ENCODE measurements around the gene SSBP2.
A peak's percentile ranks its signal among the peaks of the same experiment; 100 is the strongest.

Gene SSBP2

DNA sequence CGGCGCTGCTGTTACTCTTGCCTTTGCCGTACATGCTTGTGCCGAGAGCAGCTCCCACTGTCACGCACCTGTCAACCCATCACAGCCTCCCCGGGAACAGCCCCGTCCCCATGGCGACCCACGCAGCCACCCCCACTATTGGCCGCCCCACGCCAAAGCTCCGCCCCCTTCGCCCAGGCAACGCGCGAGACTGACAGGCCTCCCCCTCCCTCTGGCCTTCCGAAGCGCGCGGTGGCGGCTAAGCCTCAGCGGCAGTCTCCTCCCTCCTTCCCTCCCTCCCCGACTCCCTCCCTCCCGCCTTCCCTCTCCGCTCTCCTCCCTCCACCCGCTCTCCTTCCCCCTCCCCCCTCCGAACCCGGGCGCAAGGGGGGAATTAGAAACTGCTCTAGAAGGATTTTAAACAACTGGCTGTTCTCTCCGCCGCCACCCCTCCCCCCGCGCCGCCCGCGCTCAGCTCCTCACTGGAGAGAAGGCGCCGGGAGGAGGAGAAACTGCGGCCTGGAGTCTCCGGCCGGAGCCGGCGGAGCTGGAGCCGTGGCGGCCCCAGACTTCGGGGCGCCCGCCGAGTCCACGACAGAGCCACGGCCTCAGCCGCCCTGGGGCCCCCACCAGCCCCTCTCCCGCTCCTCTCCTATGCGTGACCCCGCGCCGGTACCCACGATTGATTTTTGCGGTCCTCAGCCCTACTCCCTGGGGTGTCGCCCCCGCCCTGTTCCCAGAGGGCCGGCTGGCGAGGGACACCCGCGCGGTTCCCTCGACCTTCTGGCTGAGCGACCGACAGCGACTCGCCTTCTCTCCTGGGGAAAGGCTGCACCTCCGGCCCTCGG lies at the start of gene SSBP2:
Gene SSBP2 (minus strand): TSS at position 89 of the 827 bp plus-strand sequence. CDS start 55 bp downstream, at position 34.
- peak; percentile 99 for DNase-seq

GRCh38 chr5:81795666-81796065 lies 44.8 kb upstream of the SSBP2 start:
- DNase-seq = no peak

DNA sequence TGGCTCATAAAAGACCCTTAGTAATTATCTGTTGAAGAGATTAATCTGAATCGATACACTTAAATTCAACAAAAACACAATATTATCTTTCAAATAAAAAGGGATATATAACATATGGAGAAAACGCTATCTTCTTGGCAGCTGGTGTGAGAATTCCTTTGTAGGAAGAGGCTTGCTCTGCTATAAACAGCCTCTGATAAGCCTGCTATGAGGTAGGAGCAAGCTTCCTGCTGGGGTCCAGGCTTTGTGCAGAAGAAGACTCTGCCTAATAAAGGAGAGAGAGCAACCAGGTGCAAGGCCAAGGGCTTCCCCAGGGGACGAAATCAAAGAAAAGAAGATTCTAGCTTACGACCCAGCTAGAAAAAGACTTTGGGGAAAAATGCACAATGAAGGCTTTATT lies 43.3 kb upstream of the SSBP2 start:
- DNase-seq = no peak

DNA sequence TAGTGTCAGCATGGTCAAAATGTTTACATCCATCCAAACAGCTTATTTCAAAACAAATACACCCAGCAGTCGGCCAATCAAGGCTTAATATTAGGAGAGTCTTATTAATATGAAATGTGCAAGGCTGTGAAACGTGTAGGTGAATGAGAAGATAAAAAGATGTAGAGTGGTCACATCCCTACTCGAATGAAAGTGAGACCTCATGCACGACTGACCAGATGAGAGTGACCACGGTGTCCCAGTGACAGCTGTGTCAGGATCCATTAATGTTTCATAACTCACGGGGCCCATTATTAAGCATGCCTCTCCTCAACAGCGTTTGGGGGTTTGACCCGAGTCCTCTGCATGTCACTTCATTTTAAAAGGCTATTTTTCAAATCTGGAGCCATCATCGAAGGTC lies 39.4 kb upstream of the SSBP2 start:
- DNase-seq = no peak

GRCh38 chr5:81789033-81789432 lies 38.1 kb upstream of the SSBP2 start:
- DNase-seq = no peak

DNA sequence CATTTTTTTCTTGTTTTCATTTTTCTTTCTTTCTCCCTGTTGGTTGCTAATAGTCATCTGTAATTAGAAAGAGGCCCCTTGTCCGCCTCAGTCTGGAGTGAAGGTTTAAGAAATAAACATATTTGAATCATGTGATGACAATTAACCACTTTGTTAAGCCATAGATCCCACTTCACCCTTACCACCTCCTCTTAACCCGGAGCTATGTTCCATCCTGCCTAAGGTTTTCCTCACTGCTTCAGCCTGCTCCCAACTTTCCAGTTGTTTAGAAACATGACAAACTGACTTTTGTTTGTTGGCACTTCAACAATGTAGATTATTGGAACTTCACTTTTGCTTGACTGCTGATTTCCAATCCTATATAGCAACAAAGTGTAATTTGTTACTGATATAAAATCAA lies 37.4 kb upstream of the SSBP2 start:
- no peak for DNase-seq

DNA sequence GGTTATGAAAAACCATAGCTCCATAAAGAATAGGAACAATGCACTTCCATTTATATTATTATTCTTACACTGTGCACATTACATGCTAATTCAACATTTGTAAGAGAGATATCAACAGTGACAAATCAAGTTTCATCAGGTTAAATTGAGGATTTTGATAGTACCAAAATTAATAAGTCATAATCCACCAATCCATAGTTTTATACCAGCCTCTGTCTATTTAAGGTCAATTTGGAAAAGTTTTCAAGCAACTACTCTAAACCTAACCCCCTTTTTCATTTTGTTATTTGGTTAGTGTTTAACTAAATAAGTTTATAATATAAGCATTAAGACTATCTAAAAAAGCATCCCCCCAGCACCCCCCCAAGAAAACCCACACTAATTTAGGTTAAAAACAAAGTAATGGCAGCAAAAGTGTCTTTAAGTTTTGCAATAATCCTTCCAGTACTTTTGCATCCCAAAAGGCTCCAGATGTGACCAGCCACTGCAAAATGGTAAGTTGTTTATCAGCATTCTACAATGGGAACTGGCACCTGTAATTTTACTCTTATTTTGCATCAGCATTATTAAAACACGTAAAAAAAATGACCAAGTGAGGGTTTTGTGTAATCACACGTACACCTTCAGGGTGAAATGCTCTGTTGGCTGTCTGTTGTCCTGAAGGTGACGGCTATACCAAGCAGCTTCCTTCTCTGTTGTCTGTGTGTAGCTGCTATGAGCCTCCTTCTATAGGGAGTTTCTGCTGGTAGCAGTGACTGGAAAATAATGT lies 36.8 kb upstream of the SSBP2 start:
- DNase-seq = no peak

- no peak for DNase-seq
Measured at GRCh38 chr5:81786991-81787390, 36.1 kb upstream of the SSBP2 start.

- DNase-seq = no peak
Measured at GRCh38 chr5:81786496-81786895, 35.6 kb upstream of the SSBP2 start.

GRCh38 chr5:81785322-81785721 lies 34.4 kb upstream of the SSBP2 start:
- DNase-seq = no peak

DNA sequence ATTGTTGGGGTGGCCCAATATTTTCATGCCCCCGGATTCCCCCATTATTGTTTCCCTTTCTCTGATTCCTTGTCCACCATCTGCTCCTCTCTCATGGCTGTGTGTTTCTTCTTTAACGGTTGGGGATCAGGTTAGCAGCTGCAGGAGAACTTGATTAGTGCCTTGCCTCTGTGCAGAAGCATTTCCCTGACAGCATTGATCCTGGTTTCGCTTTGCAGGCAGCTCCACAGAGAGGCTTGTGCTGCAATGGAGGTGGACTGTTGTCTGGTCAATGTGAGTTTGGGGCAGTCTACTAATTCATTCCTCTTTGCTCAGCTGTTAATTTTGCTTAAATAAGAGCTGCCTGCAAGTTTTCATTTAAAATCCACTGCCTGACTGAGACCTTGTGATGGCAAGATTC lies 32.5 kb upstream of the SSBP2 start:
- DNase-seq = no peak

DNA sequence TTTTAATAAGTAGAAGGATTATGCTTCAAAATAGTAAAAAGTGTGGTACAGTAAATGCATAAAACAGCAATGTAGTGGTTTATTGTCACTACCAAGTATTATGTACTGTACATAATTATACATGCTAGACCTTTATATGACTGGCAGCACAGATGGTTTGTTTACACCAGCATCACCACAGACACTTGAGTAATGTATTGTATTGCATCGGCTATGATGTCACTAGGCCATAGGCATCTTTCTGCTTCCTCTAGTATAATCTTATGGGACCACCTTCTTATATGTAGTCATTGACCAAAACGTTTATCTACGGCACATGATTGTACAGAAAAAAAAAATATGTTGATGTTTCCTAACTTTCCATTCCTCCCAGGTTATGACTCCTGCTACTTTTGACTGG lies 31.9 kb upstream of the SSBP2 start:
- DNase-seq = no peak

GRCh38 chr5:81779916-81780266 lies 29.0 kb upstream of the SSBP2 start:
- DNase-seq = no peak

- DNase-seq = peak; percentile 36
Measured at GRCh38 chr5:81779125-81779915, 28.4 kb upstream of the SSBP2 start.

GRCh38 chr5:81778642-81779041 lies 27.7 kb upstream of the SSBP2 start:
- no peak for DNase-seq

- DNase-seq = no peak
Measured at GRCh38 chr5:81776258-81776657, 25.4 kb upstream of the SSBP2 start.

DNA sequence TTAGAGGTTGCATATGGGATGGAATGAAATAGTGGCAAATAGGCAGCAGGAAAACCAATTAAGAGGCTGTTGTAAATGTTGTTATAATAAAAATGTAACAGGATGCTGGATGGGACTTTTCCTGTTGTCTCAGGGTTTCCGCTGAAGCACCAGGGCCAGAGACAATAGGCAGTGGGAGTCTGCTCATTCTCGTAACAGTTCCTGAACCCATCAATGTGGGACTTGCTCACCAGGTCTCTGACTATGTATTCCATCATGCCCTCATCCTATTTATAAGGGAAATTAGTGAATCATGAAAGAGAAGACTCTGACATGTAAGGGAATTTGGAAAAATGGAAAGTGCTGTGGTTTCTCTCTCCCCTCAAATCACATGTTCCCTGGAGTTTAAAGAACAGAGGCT lies 23.5 kb upstream of the SSBP2 start:
- DNase-seq = no peak

- no peak for DNase-seq
Measured at GRCh38 chr5:81773574-81773973, 22.7 kb upstream of the SSBP2 start.

DNA sequence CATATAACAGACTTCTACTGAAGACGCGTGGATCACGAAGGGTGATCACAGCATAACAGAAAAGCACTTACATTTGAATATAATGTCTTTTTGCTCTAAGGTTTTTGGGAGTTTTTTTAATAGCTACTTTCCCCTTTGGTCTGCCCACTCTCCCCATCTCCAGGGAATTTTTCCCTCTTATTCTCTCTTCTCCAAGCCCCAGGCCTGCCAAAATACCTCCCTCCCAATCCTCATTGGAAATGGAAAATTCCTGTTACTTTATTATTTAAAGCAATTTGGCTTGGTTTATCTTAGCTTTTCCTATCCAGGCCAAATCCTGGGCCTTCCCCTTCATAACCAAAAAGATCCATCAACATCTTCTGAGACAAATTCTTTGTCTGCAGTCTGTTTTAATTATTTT lies 22.3 kb upstream of the SSBP2 start:
- no peak for DNase-seq

GRCh38 chr5:81772488-81772887 lies 21.6 kb upstream of the SSBP2 start:
- DNase-seq = no peak

GRCh38 chr5:81768935-81769452 lies 18.1 kb upstream of the SSBP2 start:
- no peak for DNase-seq

DNA sequence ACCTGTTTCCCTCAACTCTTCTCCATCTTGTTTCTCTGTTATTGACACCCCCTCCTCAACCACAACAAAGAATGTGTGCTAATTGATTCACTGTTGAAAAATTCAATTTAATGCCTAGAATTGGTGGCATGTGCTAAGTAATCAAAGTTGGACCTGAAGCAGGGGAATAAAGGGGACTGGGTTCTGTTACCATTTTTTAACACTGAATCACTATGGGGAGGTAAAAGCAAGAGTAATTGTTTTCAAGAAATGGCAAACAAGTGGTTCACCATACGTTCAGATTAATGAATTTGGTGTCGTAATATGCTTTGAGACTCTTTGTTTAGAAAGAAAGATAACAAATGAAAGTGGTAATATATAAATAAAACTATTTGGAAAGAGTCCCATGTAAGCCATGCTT lies 17.0 kb upstream of the SSBP2 start:
- DNase-seq = no peak

DNA sequence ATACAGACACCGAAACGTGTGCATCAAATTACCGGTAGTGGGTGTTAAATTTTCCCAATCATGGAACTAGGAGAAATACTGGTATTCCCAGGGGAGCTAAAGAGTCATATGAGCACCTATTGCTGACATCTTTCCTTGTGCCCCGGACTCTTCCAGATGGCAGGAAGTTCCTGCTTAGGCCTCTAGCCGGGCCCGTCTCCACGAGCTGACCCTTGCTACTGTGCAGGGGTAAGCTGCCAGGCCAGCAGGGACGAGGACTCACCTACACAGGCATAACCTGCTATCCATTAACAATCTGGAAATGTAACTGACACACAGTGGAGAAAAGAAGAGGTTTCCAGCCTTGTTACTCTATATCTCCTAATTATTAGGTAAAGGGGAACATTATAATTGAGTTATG lies 16.2 kb upstream of the SSBP2 start:
- DNase-seq = no peak
